ENCODE results near the gene OGG1.

OGG1 gene

DNA sequence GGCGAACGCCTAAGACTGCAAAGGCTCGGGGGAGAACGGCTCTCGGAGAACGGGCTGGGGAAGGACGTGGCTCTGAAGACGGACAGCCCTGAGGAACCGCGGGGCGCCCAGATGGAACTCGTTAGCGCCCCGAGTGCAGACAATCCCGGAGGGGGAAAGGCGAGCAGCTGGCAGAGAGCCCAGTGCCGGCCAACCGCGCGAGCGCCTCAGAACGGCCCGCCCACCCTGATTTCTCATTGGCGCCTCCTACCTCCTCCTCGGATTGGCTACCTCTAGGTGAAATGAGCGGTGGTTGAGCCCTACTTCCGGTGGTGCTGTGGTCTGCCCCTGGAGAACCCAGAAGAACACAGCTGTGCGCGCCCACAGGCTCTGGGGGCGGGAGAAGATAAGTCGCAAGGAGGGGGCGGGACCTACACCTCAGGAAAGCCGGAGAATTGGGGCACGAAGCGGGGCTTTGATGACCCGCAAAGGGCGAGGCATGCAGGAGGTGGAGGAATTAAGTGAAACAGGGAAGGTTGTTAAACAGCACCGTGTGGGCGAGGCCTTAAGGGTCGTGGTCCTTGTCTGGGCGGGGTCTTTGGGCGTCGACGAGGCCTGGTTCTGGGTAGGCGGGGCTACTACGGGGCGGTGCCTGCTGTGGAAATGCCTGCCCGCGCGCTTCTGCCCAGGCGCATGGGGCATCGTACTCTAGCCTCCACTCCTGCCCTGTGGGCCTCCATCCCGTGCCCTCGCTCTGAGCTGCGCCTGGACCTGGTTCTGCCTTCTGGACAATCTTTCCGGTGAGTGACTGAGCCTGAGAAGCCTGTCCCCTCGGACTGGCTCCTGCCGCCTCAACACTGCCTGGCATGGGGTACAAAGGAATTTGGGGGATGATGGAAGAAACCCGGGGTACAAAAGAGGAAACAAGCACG, at the start of gene OGG1:
TSS of gene OGG1 (plus strand) at position 308 of the 911 bp plus-strand sequence. CDS start at position 643, 335 bp downstream.
- in situ Hi-C loops (cut with MboI; ENCODE audit: low sequenced_read_pairs): no loop called here

DNA sequence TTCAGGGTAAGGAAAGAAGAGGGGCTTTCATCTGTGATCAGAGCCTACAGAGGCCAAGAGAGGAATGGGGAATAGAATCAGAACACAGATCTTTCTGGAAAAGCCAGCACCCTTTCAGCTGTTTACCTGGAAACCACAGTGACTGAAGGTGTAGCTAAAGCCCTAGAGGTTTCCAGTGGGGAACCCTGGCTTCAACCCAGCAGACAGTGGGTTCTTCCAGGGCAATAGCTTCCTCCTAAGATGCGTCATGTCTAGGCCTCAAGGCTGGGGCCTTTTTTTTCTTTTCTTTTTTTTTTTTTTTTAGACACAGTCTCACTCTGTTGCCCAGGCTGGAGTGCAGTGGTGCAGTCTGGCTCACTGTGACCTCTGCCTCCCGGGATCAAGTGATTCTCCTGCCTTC, 49.2 kb upstream of the OGG1 start:
- in situ Hi-C loops (cut with MboI; ENCODE audit: low sequenced_read_pairs): no loop called here

DNA sequence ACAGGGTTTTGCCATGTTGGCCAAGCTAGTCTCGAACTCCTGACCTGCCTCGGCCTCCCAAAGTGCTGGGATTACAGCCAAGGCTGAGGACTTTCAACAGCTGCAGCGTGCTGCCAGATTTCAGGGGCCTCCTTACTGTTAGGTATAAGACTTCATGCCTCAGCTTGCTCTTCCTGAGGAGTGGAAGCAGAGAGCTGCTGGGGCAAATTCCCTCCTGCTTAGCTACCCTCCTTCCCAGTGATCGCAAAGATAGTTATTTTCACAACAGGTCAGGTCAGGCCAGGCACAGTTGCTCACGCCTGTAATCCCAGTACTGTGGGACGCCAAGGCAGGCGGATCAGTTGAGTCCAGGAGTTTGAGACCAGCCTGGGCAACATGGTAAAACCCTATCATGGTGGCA, 48.7 kb upstream of the OGG1 start:
- in situ Hi-C loops (cut with MboI; ENCODE audit: low sequenced_read_pairs): no loop called here

DNA sequence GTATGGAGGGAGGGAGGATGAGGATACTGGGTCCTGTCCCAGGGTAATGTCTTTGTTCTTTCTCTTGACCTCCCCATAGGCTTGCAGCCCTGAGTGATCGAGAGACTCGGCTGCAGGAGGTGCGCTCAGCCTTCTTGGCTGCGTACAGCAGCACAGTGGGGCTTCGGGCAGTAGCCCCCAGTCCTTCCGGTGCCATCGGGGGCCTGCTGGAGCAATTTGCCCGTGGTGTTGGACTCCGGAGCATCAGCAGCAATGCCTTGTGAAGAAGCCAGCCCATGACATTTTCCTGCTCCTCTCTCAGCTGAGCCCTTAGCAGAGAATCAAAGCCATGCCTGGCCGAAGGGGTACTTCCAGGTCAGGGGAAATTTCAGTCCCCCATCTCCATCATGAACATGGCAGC, 48.0 kb upstream of the OGG1 start:
- in situ Hi-C loops (cut with MboI; ENCODE audit: low sequenced_read_pairs): no loop called here

DNA sequence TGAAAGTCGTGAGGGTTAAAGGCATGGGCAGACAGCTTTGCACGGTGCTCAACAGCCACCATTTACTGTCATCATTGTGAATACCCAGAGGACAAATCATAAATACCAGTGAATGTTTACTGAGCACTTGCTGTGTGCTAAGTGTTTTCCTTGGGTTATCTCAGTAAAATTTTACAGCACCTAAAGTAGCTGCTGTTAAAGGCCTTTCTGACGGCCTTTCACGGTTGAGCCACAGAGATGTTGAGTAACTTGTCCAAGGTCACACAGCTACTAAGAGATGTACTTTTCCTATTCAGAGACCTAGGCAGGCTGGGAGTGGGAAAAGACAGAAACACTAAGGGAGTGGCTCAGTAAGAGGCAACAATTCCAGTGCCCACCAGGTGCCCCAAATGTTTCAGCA, 46.5 kb upstream of the OGG1 start:
- in situ Hi-C loops (cut with MboI; ENCODE audit: low sequenced_read_pairs): no loop called here

DNA sequence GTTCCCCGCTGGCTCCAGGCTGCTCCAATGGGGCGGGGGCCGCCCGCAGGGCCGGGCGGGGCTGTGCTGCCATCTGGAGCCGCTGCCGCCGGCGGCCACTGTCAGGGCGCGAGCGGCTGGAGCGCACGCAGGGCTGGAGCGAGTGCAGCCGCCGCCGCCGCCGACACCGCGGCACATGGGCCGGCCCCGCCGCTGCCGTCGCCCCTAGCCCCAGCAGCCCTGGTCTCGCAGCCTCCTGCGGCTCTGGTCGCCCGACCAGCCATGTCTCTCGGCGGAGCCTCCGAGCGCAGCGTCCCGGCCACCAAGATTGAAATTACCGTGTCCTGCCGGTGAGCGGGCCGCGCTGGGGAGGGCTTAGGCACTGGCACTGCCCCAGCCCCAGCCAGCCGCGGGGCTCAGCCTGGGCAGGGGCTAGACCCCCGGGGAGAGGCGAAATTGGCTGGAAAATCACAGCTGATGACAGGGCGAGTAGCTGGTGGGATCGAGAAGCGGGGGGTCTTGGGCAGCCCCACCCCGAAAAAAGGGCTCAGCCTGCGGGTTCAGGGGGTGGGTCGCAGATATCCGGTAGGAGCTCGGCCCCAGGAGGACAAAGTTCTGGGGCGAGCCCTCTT, 45.9 kb upstream of the OGG1 start, which contains the start of gene CPNE9:
TSS of gene CPNE9 (plus strand) at position 98 of the 611 bp plus-strand sequence. CDS start at position 262, 164 bp downstream.
- in situ Hi-C loops (cut with MboI; ENCODE audit: low sequenced_read_pairs): no loop called here

DNA sequence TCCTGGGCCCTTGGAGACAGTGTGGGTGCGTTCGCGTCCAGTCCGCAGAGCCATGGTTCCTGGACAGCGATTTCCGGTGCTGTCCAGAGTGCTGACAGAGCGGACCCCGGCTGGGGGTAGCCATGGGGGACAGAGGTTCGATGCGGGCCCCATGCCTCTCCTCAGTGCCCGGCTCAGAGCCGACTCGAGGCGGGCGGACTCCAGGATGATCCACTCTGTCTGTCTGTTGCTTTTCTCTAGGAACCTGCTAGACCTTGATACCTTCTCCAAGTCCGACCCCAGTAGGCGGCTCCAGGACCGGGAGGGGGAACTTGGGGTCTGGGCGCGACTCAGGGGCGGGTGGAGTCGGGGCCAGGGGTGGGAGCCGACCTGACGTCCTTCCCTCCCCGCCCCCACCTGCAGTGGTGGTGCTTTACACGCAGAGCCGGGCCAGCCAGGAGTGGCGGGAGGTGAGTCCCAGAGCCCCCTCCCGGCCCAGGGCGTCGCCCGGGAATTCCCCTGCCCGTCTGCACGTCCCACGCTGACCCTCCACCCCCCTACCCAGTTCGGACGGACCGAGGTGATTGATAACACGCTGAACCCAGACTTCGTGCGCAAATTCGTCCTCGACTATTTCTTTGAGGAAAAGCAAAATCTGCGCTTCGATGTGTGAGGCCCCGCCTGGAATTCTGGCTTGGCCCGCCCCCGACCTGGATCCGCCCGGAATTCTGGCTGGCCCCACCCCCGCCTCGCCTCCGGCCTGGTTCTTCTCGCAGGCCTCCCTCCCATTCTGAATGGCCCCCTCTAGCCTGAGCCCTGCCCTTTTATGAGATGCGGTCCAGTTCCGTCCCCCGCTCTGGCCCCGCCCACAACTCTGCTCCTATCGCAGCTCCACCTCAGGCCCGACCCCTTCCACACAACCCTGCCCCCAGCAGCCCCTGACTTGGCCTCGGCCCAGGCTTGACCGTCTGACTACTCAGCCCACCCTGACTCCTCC, 45.1 kb upstream of the OGG1 start:
- in situ Hi-C loops (cut with MboI; ENCODE audit: low sequenced_read_pairs): no loop called here

DNA sequence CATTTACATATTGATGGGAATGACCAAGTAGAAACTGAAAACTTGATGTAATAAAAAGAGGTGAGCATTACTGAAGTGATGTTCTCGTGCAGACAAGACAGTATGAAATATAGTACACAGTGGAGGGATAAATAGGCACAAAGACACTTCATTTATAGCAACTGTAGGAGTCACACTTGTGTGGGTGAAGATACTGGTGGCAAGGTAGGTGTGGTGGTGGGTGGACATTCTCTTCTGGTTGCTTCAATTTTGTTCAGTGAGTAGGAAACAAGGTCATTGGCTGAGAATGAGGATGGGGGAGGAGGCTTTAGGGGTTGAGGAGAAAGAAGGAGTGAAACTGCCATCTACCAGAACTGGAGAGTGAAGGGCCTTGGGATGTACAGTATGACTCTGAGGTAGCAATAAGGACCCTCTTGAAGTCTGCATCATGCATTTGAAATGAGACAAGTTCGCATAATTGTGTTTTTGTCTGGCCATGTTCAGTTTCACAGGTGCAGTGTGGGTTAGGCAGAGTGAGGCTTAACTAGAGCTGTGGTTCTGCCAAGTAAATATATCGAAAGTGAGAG, 39.5 kb upstream of the OGG1 start:
- in situ Hi-C loops (cut with MboI; ENCODE audit: low sequenced_read_pairs): no loop called here

DNA sequence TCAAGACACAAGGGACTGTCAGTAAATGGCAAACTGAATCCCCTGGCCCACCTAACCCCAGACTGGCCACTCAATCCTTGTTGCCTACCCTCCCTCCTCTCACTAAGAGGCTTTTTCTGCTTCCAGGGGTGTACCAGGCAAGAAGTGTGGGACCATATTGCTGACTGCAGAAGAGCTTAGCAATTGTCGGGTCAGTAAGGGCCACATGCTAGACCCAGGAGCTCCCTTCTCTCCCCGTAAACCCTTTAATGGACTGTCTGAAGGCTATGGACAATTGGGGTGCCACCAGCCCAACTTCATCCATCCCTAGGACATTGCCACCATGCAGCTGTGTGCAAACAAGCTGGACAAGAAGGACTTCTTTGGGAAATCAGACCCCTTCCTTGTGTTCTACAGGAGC, 37.3 kb upstream of the OGG1 start:
- in situ Hi-C loops (cut with MboI; ENCODE audit: low sequenced_read_pairs): no loop called here

DNA sequence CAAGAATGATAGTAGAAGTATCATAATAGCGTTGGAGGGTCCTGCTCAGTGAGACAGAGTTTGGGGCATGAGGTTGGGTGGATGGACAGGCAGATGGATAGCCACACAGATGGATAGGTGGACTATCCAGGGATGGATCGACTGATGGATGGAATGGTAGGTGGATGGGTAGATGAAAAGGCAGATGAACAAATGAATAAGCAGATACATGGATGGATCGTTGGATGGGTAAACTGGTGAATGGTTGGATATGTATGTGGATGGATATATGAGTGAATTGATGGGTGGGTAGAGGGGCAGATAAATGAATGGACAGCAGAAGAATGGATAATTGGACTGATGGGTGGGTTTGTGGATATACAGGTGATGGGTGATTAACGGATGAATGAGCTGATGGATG, 36.6 kb upstream of the OGG1 start:
- in situ Hi-C loops (cut with MboI; ENCODE audit: low sequenced_read_pairs): no loop called here

DNA sequence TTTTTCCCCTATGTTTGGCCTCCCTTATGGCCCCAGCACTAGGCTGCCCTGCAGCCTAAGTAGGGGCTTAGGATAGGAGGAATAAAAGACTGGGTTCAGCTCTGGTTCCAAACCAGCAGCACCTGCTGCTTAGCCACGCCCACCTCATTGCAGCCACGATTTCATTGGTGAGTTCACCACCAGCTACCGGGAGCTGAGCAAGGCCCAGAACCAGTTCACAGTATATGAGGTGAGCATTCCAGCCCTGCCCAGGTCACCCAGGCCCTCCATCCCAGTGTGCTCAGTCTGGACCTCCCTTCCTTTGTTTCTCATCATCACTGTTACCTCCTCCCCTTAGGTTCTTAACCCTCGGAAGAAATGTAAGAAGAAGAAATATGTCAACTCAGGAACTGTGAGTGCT, 34.6 kb upstream of the OGG1 start:
- in situ Hi-C loops (cut with MboI; ENCODE audit: low sequenced_read_pairs): no loop called here

DNA sequence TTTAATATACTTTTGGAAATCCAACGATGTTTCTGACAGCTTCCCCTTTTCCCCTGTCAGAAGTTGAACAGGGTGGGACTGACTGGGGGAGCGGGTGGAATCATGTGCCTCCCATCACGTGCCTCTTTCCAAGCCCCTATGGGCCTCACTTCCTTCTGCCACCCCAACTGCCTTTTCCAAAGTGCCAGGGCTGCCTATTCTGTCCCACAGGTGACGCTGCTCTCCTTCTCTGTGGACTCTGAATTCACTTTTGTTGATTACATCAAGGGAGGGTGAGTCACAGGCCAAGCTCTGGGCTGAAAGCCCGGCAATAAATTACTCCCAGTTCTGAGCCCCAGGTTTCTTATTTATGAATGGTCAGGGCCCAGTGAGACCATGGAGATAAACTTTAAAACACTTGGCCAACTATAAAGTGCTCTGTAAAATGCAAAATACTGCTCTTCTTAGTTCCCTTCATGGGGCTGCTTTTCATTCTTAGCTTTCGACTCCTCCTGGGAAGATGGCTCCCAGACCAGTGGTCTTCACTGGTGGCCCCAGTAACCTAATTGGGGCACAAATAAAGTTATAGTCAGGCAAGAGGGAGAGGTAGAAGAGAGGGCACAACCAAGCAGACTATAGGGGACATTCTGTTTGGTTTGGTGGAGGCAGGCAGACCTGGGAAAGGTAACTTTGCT, 33.9 kb upstream of the OGG1 start:
- in situ Hi-C loops (cut with MboI; ENCODE audit: low sequenced_read_pairs): no loop called here

DNA sequence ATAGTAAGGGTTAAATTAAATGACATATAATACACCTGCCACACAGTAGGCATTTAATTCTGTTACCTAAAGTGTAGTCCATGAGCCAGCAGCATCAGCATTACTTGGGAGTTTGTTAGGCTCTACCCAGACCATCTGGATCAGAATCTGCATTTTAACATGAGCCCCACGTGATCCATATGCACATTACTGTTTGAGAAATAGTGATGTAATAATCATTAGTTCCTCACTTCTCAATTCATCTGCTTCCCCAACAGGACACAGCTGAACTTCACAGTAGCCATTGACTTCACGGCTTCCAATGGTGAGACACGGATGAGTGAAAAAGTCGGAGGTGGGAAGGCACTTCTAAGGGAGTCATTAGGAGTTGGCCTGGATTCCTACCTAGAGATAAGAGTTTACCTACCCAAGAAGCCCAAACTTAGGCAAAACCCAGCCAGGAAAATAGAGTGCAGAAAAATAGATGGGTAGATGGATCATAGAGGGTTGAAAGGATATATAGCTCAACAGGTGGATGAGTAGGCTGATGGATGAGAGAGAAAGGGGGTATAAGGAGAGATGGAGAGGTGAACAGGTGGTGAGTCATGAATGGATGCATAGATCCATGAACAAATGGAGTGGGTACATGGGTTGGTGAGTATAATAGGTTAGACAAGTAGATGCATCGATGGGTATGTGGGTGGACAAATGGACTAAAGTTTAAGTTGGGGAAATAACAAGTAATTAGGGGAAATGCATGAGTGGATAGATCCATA, 32.8 kb upstream of the OGG1 start:
- in situ Hi-C loops (cut with MboI; ENCODE audit: low sequenced_read_pairs): no loop called here

DNA sequence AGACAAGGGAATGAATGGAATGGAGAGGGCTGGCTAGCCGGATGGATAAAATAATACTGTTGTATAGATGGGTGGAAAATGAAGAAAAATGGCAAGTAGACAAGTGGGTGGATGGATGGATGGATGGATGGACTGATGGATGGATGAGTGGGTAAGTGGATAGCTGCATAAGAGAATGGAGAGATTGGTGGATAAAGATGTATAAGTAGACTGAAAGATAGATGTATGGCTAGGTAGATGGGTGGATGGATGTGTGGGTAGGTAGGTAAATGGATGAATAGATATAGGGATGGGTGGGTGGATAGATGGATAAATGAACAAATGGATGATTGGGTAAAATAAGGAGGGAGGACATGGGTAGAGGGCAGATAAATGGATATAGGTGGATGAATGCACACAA, 32.2 kb upstream of the OGG1 start:
- in situ Hi-C loops (cut with MboI; ENCODE audit: low sequenced_read_pairs): no loop called here

DNA sequence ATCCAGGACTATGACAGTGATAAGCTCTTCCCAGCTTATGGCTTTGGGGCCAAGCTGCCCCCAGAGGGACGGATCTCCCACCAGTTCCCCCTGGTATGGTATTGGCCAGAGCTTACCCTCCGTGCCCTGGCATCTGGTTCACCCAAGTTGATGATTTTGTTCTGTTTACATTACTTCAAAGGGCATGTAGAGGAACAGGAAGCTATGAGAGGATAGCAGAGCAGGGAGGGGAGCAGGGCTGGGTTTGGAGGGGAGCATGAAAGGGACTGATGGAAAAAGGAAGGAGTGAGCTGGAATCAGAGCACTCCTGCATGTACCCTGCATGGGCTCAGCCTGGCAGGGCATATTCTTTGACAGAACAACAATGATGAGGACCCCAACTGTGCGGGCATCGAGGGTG, 31.6 kb upstream of the OGG1 start:
- in situ Hi-C loops (cut with MboI; ENCODE audit: low sequenced_read_pairs): no loop called here

DNA sequence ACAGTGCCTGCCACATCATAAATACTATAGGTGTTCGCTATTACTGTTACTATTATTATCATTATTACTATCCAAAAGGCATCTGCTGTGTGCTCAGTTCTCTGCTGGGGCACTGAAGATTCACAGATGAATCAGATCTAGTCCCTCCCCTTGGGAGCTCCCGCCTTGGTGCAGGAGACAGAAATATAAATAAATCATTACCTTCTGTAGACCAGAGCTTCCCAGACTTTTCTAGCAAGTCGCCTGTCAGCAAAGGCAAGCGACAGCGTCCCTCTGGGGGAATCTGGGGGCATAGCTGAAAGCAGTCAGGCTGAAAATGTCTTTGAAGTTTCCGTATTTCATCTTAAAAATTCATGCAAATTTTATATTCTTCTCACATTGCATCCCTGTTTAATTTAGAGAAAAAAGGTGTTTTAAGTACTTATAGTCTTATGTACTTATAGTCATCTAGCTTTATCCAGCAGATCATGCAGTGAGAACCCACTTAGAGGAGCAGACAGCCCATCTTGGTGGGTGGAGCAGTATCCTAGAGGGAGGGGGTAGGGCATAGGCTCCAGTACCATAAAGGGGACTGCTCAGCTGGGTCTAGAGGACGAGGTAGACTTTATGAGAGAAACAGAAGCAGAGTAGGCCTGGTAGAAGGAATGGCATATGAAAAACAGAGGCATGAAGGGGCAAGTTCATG, 28.6 kb upstream of the OGG1 start:
- in situ Hi-C loops (cut with MboI; ENCODE audit: low sequenced_read_pairs): no loop called here

DNA sequence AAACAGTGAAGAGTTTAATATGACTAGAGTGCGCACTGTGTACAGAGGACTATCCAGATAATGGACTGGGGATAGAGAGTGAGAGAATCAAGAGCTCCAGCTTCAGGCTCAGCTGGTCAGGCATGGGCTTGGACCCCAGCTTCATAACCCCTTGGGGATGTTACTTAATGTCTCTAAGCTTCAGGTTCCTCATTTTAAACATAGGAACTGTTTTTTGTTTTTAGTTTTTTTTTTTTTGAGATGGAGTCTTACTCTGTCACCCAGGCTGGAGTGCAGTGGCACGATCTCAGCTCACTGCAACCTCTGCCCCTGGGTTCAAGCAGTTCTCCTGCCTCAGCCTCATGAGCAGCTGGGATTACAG, 28.1 kb upstream of the OGG1 start:
- in situ Hi-C loops (cut with MboI; ENCODE audit: low sequenced_read_pairs): no loop called here

DNA sequence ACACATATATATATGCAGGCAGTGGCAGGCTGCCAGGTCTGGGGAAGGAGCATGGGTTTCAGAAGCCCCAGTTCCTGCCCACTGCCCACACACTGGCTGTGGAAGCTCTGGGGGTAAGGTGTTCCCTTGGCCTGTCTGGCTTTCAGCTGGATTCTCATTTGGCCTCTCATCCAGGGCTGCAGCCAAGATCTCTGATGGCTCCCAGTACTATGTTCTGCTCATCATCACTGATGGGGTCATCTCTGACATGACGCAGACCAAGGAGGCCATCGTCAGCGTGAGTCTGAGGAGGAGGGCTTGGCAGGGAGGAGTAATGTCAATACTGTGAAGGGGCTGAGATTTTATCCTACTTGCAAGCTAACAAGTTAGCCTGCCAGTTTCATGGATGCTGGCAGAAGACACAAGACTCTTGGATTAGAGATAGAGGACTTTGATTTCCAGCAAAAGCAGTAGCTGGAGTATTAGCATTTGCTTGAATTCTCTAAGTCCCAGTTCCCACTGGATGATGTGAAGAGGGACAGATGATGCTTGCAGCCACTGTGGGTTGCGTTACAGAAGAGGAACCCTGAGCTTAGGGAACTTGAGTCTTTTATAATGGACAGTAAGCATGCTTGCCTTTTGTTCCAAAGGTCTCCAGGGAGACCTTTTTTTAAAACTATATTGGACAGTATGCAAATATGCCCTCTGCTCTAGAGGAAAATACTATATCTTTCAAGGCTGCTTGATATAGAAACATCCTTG, 23.8 kb upstream of the OGG1 start:
- in situ Hi-C loops (cut with MboI; ENCODE audit: low sequenced_read_pairs): no loop called here

Measured in HL-60/S4 (cell line).